ENCODE data around the gene CRHR2.

DNA sequence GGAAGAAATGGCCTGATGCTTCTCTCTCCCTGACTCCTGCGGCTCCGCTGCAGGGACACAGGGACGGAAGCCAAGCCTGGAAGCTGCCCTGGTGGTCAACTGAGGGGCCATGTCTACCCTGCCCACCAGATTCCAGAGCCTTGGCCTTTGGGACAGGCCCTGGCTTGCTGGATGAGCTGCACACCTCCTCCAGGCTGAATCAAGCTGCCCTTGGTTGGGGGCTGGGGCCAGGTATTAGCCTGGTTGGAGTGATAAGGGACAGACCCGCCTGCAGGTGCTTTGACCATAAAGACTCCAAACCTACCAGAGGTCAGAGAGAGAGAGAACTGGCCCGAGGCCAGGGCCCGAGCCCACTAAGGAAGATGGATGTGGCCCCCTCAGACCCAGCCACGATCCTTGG is 30.1 kb downstream of the CRHR2 start:
- TF ChIP-seq, protein P1, sequence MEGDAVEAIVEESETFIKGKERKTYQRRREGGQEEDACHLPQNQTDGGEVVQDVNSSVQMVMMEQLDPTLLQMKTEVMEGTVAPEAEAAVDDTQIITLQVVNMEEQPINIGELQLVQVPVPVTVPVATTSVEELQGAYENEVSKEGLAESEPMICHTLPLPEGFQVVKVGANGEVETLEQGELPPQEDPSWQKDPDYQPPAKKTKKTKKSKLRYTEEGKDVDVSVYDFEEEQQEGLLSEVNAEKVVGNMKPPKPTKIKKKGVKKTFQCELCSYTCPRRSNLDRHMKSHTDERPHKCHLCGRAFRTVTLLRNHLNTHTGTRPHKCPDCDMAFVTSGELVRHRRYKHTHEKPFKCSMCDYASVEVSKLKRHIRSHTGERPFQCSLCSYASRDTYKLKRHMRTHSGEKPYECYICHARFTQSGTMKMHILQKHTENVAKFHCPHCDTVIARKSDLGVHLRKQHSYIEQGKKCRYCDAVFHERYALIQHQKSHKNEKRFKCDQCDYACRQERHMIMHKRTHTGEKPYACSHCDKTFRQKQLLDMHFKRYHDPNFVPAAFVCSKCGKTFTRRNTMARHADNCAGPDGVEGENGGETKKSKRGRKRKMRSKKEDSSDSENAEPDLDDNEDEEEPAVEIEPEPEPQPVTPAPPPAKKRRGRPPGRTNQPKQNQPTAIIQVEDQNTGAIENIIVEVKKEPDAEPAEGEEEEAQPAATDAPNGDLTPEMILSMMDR (IDR thresholded peaks at IDR 0.05): no peak
- TF ChIP-seq POLR2A (IDR thresholded peaks at IDR 0.05): no peak

Data from right lobe of liver (tissue), 4 donors.